K562 (cell line): ENCODE results near the gene CRABP2. TPM values are rescaled to one million over a fixed set of nuclear protein-coding genes. Genes with fewer than 3 reads are reported as not detected.

Experiments used
- ATF1 ChIP-seq, 2 experiments: fragments of 450-650 bp in 1 of 2; IDR thresholded peaks; 2 replicates each; pipeline ENCODE4 v1.6.1; 2016; ENCODE audit warnings: missing compliant biosample characterization in 1 of 2, missing genetic modification characterization in 1 of 2
- FUS ChIP-seq: fragments of 200-400 bp; formaldehyde crosslinking; optimal IDR thresholded peaks from 2 replicates; pipeline ENCODE3; 2017; ENCODE audit warnings: low read depth, low read length
- HCFC1 ChIP-seq: IDR thresholded peaks from 2 replicates; pipeline ENCODE4 v1.6.1; 2012; ENCODE audit warnings: low read depth, low read length, improper control_type of control experiment
- HMBOX1 ChIP-seq: sonication (generic); IDR thresholded peaks from 2 replicates; pipeline ENCODE4 v1.6.1; 2016
- MAFK ChIP-seq: IDR thresholded peaks from 2 replicates; pipeline ENCODE4 v1.6.1; 2011; ENCODE audit warnings: low read length, improper control_type of control experiment
- MECOM ChIP-seq: fragments of 250-450 bp; sonication (Bioruptor Pico); IDR thresholded peaks from 2 replicates; pipeline ENCODE4 v1.8.0; 2022; ENCODE audit warnings: inconsistent platforms
- NKRF ChIP-seq: fragments of 450-650 bp; IDR thresholded peaks from 2 replicates; pipeline ENCODE4 v1.6.1; 2016; ENCODE audit warnings: borderline replicate concordance
- NR0B1 ChIP-seq: fragments of 450-650 bp; IDR thresholded peaks from one replicate; pipeline ENCODE4 v1.6.1; 2018; ENCODE audit warnings: mild to moderate bottlenecking, moderate library complexity; ENCODE audit not compliant: partially characterized antibody
- NRF1 ChIP-seq, 2 experiments: fragments of 450-650 bp; IDR thresholded peaks in 1 of 2; conservative IDR thresholded peaks in 1 of 2; 2 replicates each; pipeline ENCODE4 v1.6.1; 2014; ENCODE audit warnings: mild to moderate bottlenecking in 2 of 2
- RBBP5 ChIP-seq: fragments of 200-600 bp; sonication (generic); IDR thresholded peaks from 2 replicates; pipeline ENCODE4 v1.6.1; 2012; ENCODE audit warnings: borderline replicate concordance, mild to moderate bottlenecking, low read length, control low read depth, inconsistent platforms; ENCODE audit not compliant: insufficient read depth, poor library complexity, severe bottlenecking
- SAFB ChIP-seq: fragments of 200-400 bp; formaldehyde crosslinking; IDR thresholded peaks from 2 replicates; pipeline ENCODE4 v1.6.1; 2017; ENCODE audit warnings: low read depth, low read length, borderline replicate concordance
- SRSF3 ChIP-seq: fragments of 200-400 bp; formaldehyde crosslinking; IDR thresholded peaks from 2 replicates; pipeline ENCODE4 v1.6.1; 2016; ENCODE audit warnings: mild to moderate bottlenecking, low read length, moderate library complexity; ENCODE audit not compliant: insufficient read depth
- THRAP3 ChIP-seq: fragments of 450-650 bp; IDR thresholded peaks from 2 replicates; pipeline ENCODE4 v1.6.1; 2016; ENCODE audit warnings: mild to moderate bottlenecking, inconsistent platforms, borderline replicate concordance
- YBX1 ChIP-seq: fragments of 450-650 bp; IDR thresholded peaks from 2 replicates; pipeline ENCODE4 v1.7.1; 2016; ENCODE audit warnings: mild to moderate bottlenecking
- ZBTB17 ChIP-seq: fragments of 450-650 bp; formaldehyde crosslinking; IDR thresholded peaks from 2 replicates; pipeline ENCODE4 v1.4.0; 2020; ENCODE audit warnings: mild to moderate bottlenecking
- ZNF133 ChIP-seq: fragments of 250-450 bp; sonication (Bioruptor Pico); IDR thresholded peaks from 2 replicates; pipeline ENCODE4 v1.4.0; 2020; ENCODE audit warnings: mild to moderate bottlenecking
- ZNF197 ChIP-seq: fragments of 200-800 bp; sonication (Bioruptor generic); IDR thresholded peaks from 2 replicates; pipeline ENCODE4 v1.6.1; 2016; ENCODE audit warnings: low read depth, missing genetic modification characterization, missing compliant biosample characterization
- ZNF347 ChIP-seq: fragments of 450-650 bp; formaldehyde crosslinking; IDR thresholded peaks from 2 replicates; pipeline ENCODE4 v1.4.0; 2020; ENCODE audit warnings: low read depth, mild to moderate bottlenecking, moderate library complexity
- ZNF395 ChIP-seq: fragments of 200-800 bp; sonication (Bioruptor generic); IDR thresholded peaks from 2 replicates; pipeline ENCODE4 v1.6.1; 2017; ENCODE audit warnings: missing genetic modification characterization, missing compliant biosample characterization
- ZNF512 ChIP-seq: IDR thresholded peaks from 2 replicates; pipeline ENCODE4 v1.6.1; 2016; ENCODE audit warnings: missing genetic modification characterization, missing compliant biosample characterization
- polyA plus RNA-seq, 8 experiments: library from polyadenylated mRNA; depleted of rRNA in 4 of 8; stranded (reverse) in 5 of 8; unstranded in 3 of 8; fragments of >200 nt; fragmentation: Nextera tagmentation in 2 of 8; fragmentation: Illumina TruSeq in 1 of 8; extraction: Ambion mirVana in 2 of 8; extraction: Trizol in 1 of 8; gene quantifications; 2 replicates each; pipeline versions ENCODE4 v1.2.1 to v1.2.3, GENCODE V29; 2011 to 2014; ENCODE audit warnings: inconsistent platforms in 1 of 8, missing spikeins in 1 of 8
- total RNA-seq, 7 experiments: library from RNA; depleted of rRNA in 6 of 7; stranded (reverse); fragments of >200 nt in 6 of 7; fragmentation: Illumina TruSeq in 2 of 7; extraction: Trizol in 2 of 7; gene quantifications; 2 replicates each; pipeline versions ENCODE4 v1.2.1 to v1.2.3, GENCODE V29; 2011 to 2021; ENCODE audit warnings: low replicate concordance in 1 of 7

CRABP2 gene
- total and polyA plus RNA-seq, 9 of the 15 experiments (the other 6 are each of a cell fraction or from before 2014, with no cell fraction given) = 0.30 to 2.5 (median 0.82) TPM

GRCh38 chr1:156746728-156747631 lies 41.6 kb upstream of the CRABP2 start (continued):
- TF ChIP-seq FUS (no peak), RBBP5 (peak; percentile 52), NRF1 (conservative IDR thresholded peaks at IDR 0.05 in 1 of 2, IDR thresholded peaks at IDR 0.05 in 1 of 2) (0 out of 4 replicates have a peak, but pooled peaks of 1 of the 2 experiments have one; percentile 21), NR0B1 (no peak), ZNF512 (tag) (no peak), ZNF197 (0 out of 2 replicates have a peak, but pooled peaks have one; percentile 40), MAFK (no peak), ZNF133 (CRISPR knock-in tag) (no peak), ZNF395 (peak; percentile 63; the same call in 1 of the 2 replicates), ATF1 (CRISPR knock-in tag; IDR thresholded peaks at IDR 0.05) (no peak), ATF1 (tag; IDR thresholded peaks at IDR 0.05) (no peak), ZBTB17 (CRISPR knock-in tag) (peak; percentile 52; the same call in 1 of the 2 replicates), MECOM (no peak), YBX1 (no peak), SAFB (no peak), NKRF (peak; percentile 76), HMBOX1 (no peak), ZNF347 (CRISPR knock-in tag) (no peak), SRSF3 (no peak), HCFC1 (peak; percentile 79), THRAP3 (no peak)
